ENCODE data around the gene NFATC3.
A peak's percentile ranks its signal among the peaks of the same experiment; 100 is the strongest.

Gene NFATC3

DNA sequence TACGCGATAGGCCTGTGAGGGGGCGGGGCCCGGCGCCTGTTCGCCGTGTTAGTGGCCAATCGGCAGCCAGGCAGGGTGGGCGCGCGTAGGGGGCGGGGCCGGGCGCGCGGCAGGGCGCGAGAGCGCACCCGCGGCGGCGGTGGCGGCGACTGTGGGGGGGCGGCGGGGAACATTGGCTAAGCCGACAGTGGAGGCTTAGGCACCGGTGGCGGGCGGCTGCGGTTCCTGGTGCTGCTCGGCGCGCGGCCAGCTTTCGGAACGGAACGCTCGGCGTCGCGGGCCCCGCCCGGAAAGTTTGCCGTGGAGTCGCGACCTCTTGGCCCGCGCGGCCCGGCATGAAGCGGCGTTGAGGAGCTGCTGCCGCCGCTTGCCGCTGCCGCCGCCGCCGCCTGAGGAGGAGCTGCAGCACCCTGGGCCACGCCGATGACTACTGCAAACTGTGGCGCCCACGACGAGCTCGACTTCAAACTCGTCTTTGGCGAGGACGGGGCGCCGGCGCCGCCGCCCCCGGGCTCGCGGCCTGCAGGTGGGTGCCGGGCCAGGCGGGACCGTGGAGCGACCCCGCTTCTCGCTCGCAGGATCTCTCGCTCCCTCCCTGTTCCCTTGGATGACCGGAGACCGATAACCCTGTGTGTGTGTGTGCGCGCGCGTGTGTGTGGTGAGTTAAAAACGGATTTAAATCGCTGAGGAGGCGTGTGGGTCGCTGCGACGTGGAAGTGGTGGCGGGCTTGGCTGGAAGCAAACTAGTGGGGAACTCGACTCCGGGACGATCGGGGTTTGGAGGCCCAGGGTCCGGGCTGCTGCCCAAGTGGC, at the start of gene NFATC3:
Gene NFATC3, plus strand, starts transcription at position 112 of the 813 bp plus-strand sequence. Its CDS starts 312 bp downstream, at position 424.
- H3K4me3 ChIP-seq (ENCODE audit: low read depth, low read length) = peak within 1 kb of the TSS; percentile 86

DNA sequence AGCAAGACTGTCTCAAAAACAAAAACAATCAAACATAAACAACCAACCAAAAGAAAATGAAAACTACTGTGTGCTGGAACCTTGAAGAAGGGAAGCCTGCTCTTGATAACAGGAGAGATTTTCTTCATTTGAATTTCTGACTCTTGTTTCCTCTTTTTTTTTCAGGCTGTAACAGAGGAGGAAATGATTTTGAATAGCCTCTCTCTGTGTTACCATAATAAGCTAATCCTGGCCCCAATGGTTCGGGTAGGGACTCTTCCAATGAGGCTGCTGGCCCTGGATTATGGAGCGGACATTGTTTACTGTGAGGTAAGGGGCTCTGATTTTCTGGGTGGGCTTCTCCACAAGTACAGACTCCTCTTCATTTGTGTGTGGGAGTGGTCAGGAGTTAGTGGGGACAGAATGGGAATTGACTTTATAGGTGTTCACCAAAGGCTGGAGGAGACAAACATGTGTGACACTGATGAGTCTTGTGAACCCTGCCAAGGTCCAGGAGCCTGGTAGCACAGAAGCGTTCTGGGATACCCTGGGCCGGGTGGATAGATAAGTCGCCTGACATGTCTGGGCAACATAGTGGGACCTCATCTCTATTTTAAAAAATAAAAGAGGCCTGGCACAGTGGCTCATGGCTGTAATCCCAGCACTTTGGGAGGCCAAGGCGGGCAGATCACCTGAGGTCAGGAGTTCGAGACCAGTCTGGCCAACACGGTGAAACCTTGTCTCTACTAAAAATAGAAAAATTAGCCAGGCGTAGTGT, 47.2 kb upstream of the NFATC3 start:
- H3K4me3 ChIP-seq (ENCODE audit: low read depth, low read length) = no peak overlapping the region

DNA sequence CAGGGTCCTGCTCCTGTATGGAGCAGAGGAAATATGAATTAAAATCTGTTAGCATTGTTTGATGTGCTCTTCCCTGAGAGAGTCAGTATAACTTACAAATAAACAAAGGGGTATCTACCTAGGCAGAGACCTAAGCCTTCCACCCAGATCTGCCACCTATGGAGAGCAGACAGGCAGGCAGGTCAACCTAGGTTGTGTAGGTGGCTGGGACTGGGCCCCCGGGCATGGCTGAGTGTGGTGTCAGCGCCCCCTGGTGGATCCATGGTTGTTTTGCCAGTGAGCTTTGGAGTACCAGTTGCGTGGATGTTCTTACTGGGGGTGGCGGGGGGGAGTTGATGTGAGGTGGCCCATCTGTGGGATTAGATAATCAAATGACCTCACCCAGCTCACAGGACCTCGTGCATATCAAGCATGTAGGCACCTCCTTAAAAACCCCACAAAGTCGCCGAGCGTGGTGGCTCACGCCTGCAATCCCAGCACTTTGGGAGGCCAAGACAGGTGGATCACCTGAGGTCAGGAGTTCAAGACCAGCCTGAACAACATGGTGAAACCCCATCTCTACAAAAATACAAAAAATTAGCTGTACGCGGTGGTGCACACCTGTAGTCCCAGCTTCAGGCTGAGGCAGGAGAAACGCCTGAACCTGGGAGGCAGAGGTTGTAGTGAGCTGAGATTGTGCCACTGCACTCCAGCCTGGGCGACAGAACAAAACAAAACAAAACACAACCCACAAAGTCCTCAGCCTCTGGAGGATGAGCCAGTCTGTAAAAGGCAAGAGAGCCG, 44.5 kb upstream of the NFATC3 start:
- no peak overlapping the region for H3K4me3 ChIP-seq (ENCODE audit: low read depth, low read length)

DNA sequence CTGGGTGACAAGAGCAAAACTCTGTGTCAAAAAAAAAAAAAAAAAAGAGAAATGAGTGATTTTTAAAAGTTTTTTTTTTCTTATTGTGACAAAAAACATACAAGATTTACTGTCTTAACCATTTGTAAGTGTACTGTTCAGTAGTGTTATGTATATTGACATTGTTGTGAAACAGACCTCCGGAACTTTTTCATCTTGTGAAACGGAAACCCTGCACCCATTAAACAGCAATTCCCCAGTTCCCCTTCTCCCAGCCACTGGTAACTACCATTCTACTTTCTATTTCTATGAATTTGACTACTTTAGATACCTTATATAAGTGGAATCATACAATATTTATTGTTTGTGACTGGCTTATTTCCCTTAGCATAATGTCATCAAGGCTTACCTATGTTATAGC, 43.4 kb upstream of the NFATC3 start:
- no peak overlapping the region for H3K4me3 ChIP-seq (ENCODE audit: low read depth, low read length)

DNA sequence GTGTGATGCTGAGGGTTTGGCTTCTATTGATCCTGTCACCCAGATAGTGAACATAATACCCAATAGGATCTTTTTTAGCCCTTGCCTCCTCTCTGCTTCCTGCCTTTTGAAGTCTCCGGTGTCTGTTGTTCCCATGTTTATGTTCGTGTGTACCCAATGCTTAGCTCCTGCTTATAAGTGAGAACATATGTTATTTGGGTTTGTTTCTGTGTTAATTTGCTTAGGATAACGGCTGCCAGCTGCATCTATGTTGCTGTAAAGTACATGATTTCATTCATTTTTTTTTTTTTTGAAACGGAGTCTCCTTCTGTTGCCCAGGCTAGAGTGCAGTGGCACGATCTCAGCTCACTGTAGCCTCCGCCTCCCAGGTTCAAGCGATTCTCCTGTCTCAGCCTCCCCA, 39.1 kb upstream of the NFATC3 start:
- H3K4me3 ChIP-seq (ENCODE audit: low read depth, low read length) = no peak overlapping the region

DNA sequence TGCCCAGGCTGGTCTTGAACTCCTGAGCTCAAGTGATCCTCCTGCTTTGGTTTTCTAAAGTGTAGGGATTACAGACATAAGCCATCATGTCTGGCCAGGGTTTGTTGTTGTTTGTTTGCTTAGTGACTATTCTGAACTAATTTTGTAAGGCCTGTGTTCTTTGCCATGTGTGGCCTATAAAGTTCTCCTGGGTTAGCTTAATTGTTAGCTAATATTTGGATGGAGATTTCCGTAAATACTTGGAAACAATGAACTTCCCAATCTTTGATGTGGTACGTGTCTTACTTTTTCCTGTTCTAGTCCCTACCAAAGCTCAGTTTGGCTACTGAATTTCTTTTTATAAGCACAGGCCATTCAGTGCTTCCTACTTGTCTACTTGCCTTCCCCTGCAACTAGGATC, 37.2 kb upstream of the NFATC3 start:
- H3K4me3 ChIP-seq (ENCODE audit: low read depth, low read length) = no peak overlapping the region

DNA sequence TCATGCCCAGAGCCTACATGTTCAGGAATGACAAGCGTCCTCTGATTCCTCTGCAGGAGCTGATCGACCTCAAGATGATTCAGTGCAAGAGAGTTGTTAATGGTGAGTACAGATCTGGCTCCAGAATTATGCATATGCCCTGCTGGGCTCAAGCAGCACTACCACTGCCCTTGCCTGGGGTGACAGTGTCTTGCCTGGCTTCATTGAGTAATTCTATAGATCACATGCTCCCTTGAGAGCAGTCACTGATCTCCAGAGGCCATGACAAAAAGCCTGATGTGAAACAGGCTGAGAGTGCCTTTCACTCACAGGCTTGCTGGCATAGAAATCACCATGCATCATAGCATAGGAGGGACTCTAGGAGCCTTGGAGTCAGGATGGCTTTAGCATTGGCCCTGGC, 35.7 kb upstream of the NFATC3 start:
- H3K4me3 ChIP-seq (ENCODE audit: low read depth, low read length) = no peak overlapping the region

DNA sequence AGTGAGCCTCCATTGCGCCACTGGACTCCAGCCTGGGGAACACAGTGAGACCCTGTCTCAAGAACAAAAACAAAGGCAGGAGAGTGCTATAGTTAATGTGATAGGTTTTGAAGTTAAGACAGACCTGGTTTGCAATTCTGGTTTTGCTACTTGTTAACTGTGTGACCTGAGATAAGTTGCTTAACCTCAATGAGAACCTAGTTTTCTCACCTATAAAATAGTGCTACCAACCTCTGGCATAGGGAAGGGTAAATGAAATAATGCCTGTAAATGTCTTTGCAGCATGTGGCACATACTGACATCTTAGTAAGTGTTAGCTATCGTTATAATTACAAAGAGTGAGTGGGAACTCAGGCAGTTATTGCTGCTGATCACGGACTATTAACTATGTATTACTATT, 29.8 kb upstream of the NFATC3 start:
- no peak overlapping the region for H3K4me3 ChIP-seq (ENCODE audit: low read depth, low read length)

DNA sequence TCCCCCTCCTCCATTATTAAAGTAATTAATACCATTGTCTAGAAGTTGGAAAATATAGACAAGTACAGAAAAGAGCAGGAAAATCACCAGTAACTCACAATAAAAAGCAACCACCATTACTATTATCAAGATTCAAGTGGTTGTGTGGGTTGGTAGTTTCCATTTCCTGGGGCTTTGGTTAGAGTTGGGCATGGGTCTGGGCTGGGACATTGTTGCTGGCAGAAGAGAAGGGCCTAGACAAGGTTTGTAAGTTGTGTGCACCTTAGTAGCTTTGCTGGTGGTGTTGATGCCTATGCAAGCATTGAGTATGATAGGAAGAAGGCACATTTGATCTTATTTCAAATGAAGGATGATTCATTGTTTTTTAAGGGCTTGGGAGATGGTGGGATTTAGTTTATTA, 25.4 kb upstream of the NFATC3 start:
- H3K4me3 ChIP-seq (ENCODE audit: low read depth, low read length) = no peak overlapping the region

DNA sequence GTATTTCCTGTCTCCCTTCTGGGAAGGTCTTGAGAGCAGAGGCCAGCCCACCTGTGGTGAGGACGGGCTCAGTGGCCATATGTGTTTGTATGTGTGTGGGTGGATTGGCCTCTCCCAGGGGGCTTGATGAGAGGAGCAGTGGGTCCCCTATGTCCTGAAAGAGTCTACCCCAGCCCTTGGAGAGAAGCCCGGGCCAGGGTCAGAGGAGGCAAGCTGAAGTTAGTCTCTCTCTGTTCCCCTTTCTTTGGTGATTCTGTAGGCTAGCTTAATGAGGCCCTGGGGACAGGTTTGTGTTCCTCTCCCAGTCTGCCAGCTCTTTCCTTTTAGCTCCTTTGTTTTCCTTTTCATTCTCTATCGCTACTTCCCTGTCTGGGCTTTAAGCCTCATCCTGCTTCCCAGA, 23.8 kb upstream of the NFATC3 start:
- H3K4me3 ChIP-seq (ENCODE audit: low read depth, low read length) = no peak overlapping the region

DNA sequence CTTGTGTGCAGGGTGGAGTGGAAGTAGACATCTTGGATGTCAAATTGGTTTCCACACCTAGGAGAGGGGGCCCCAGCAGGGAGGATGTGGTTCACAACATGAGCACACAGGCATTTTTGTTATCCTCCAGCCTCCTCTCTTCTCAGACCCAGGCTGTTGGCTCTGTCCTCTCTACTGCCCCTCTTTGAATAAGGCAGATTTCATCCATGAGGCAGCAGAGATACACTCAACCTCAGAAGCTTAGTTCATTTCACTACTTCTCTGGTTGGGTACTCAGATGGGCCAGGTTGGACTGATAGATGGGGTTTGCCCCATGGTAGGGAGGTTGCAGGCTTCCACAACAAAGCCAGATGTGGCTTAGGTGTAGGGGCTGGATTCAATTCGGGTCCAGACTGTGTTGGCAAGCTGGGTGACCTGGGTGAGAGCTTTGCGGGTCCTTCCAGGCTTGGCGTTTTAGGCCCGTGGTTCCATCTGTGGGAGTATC, 22.2 kb upstream of the NFATC3 start:
- no peak overlapping the region for H3K4me3 ChIP-seq (ENCODE audit: low read depth, low read length)

DNA sequence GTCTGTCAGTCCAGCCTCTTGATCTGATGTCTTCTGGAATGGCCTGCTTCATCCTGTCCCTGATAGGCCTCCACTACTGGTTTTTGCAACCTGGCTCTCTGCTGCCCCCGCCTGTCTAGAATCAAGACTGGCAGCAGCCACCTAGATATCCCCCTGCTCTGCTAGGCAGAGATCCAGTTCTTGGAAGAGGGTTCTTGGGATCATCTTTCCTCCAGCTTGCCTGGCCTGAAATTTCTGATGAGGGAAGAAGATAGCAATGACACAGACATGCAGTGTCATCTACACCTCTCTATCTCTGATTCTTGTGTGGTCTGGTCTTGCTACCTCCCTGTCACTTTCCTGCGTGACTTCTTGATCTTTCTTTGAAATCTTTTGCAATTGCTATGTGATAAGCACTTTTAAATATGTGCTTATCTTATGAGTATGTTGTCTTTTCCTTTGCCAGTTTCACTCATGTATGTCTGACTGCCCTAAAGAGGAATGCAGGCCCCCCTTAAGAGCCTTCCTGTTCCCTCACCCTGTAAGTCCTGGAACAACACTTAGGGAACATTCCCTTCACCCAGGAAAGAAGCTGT, 20.3 kb upstream of the NFATC3 start:
- no peak overlapping the region for H3K4me3 ChIP-seq (ENCODE audit: low read depth, low read length)

DNA sequence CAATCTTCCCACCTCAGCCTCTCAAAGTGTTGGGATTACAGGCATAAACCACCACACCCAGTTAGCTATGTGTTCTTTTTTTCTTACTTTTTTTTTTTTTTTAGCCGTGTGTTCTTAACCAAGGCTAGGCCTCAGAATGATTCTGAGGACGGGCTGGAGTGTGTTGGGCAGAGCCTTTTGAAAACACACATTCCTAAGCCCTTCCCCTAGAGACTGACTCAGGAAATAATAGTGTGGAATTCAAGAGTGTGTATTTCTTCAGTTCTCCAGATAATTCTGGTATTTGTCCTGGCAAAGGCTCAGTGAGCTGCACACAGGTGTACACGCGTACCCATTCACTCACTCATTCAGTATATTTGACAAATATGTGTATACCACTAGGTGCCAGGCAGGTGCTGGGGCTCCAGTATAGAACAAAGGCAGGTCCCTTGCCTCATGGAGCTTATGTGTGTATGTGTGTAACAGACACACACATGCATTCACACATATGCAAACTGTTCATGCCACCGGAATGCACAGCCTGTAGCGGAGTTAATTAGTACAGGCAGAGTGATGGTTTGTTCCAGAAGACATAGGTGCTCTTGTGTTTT, 19.4 kb upstream of the NFATC3 start:
- no peak overlapping the region for H3K4me3 ChIP-seq (ENCODE audit: low read depth, low read length)

DNA sequence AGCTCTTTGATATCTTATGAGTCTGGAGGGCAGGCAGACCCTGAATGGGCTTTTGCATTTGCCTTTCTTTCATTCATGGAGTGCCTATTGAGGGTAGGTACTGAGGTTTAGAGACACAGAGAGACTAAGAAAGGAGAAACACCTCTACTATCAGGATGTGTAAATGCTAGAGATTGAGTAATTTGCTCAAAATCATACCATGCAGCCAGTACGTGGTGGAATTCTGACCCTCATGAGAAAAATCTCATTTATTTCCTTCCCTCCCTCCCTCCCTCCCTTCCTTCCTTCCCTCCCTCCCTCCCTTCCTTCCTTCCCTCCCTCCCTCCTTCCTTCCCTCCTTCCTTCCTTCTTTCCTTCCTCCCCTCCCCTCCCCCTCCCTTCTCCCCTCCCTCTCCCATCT, 18.4 kb upstream of the NFATC3 start:
- no peak overlapping the region for H3K4me3 ChIP-seq (ENCODE audit: low read depth, low read length)

DNA sequence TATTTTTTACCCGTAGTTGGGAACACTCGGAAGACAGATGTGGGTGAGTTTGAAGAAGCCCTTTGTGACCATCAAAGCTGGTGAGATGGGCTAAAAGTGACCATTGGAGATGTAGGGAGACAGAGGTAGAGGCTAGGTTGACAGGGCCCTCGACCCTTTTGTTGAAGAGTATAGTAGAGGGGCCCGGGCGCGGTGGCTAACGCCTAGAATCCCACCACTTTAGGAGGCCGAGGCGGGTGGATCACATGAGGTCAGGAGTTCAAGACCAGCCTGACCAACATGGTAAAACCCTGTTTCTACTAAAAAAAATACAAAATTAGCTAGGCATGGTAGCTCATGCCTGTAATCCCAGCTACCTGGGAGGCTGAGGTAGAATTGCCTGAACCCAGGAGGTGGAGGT, 16.2 kb upstream of the NFATC3 start:
- no peak overlapping the region for H3K4me3 ChIP-seq (ENCODE audit: low read depth, low read length)

DNA sequence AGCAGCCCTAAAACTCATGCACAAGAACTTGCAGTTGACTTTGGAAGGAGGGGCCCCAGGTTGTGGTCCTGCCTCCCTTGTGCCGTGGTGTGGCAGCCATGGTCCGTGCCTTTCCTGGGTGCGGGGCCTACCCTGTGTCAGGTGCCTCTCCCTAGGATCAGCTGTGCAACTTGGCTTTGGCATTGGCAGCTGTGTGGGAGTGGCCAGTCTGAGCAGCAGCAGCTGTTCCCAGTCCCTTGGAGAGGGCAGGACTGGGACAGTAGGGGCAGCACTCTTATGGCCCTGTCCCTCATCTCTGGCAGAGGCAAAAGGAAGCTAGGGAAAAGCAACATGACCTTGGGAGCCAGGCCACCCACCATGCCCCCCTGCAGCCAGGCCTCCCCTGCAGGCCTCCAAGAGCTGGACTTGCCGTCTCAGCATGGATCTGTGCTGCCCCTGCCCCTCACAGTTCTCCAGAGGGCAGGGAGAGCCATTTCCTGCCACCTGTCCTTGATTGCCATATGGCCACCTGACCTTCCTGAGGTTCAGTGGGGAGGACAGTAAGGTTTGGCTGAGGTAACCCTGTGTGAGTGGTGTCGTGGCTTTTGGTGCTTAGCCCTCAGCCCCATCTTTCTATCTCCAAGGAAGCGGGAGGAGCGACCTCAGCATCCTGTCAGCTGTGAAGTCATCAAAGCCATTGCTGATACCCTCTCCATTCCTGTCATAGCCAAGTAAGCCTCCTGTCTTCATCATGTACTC, 15.5 kb upstream of the NFATC3 start:
- H3K4me3 ChIP-seq (ENCODE audit: low read depth, low read length) = no peak overlapping the region

DNA sequence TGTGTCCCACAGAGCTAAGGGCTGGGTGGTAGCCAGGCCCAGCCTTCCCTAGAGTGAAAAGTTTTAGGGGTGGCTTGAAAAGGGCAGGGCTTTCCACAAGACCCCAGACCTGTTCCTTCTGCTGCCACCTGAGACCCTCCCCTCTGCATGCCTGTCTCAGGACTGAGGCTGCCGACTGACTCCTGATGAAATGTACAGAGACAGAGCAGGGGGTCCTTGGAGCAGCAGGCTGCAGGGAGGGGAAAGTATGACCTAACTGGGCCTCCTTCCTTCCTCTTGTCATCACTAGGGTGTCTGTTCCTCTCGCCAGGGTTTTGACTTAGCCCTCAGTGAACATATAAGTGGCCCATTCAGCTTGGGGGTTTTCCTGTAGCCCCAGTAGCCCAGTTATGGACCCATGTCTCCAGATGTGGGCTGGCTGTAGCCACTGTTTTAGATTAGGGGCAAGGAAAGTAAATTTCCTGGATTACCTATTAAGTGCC, 14.9 kb upstream of the NFATC3 start:
- H3K4me3 ChIP-seq (ENCODE audit: low read depth, low read length) = no peak overlapping the region

DNA sequence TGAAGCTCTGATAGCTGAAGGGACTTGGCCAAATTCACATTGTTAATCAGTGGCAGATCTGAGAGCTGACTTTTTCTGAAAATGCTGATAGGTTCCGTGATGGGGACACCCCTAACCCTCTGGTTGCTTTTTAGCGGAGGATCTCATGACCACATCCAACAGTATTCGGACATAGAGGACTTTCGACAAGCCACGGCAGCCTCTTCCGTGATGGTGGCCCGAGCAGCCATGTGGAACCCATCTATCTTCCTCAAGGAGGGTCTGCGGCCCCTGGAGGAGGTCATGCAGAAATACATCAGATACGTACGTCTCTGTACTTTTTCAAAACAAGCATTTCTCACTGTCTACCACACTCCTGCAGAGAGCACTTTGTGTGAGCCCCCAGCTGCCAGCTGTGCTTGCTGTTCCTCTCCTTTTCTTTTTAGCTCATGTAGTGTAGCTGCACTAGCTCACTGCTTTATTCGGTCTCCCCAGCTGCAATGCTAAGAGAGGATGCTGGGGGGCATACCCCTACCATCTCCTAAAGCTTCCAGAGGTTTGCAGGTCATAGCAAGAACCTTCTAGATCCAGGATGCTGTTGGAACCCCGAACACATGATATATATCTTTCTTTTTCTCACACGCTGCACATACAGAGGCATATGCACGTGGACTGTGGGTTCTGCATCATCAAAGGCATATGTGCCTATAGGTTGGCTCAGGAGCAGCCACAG, 14.2 kb upstream of the NFATC3 start:
- H3K4me3 ChIP-seq (ENCODE audit: low read depth, low read length) = no peak overlapping the region

DNA sequence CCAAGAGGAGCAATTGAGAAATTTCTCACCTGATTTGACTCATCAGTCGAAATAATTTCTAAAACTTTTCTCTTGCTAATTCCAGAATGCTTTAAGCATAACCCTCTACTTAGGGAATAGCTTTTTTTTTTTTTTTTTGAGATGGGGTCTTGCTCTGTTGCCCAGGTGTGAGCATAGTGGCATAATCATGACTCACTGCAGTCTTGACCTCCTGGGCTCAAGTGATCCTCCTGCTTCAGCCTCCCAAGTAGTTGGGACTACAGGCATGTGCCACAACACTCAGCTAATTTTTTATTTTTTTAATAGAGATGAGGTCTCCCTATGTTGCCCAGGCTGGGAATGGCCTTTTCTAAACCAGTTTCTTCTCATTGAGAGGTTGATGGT, 13.7 kb upstream of the NFATC3 start:
- H3K4me3 ChIP-seq (ENCODE audit: low read depth, low read length) = no peak overlapping the region

Data from iPS-11a (cell line).